ENCODE data around the gene COQ3. TPM values are rescaled to one million over a fixed set of nuclear protein-coding genes. Genes with fewer than 3 reads are reported as not detected.

Gene COQ3
- polyA plus RNA-seq, 1 donor, result 7.2 TPM

GRCh38 chr6:99330159-99330558, 63.8 kb downstream of the COQ3 start:
- peak; percentile 47 for DNase-seq

DNA sequence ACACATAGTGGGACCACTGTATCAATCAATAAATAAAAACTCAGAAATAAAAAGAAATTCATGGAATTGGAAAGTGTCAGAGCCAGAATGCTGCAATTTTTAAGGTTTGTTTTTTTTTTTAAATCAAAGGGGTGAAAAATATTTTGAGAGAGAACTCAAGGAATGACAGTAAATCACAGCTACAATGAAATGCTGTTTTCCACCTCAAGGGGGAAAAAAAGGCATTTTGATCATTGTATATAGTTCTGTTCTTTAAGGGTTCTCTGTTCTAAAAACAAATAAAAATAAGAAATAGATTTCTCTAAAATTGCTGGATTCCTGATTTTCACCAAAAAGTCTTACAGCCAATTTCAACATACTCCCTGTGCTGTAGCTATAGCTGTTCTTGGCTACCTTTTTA, 69.0 kb downstream of the COQ3 start:
- no peak for DNase-seq

Other genes starting within 250 kb of the COQ3 start
- gene FAXC, start 44.5 kb downstream of the COQ3 start, polyA plus RNA-seq (ENCODE audit: insufficient read length), result 0.96 TPM
- 119 TPM for gene PNISR, start 31.1 kb upstream of the COQ3 start, polyA plus RNA-seq (ENCODE audit: insufficient read length)
- gene USP45, start 121.2 kb upstream of the COQ3 start, polyA plus RNA-seq (ENCODE audit: insufficient read length), result 5.0 TPM
- 33.9 TPM for gene CCNC, start 174.5 kb upstream of the COQ3 start, polyA plus RNA-seq (ENCODE audit: insufficient read length)
- gene PRDM13, start 212.6 kb upstream of the COQ3 start, polyA plus RNA-seq (ENCODE audit: insufficient read length), result not detected